Effector memory CD4-positive, alpha-beta T cell (primary cell): ENCODE data around the gene PCBP1.
A peak's percentile ranks its signal among the peaks of the same experiment; 100 is the strongest.
"Not testable (repeated sequence)": the region's sequence is repeated elsewhere in the genome, so short reads cannot be mapped to it uniquely, and the experiment has no call there.

Experiments
- DNase-seq, 3 donors: peaks; one replicate each; pipeline ENCODE4 v3.0.0-alpha.2; 2020
- H3K27ac ChIP-seq: 2 replicates; pipeline ENCODE4 v1.7.0; 2013; ENCODE audit warnings: mild to moderate bottlenecking, low read length, moderate library complexity; ENCODE audit not compliant: insufficient read depth, poor library complexity, severe bottlenecking
- H3K27me3 ChIP-seq: replicated peaks from 2 replicates; pipeline ENCODE4 v1.7.0; 2013; ENCODE audit warnings: mild to moderate bottlenecking, low read length; ENCODE audit not compliant: insufficient read depth, control insufficient read depth, poor library complexity, severe bottlenecking
- H3K36me3 ChIP-seq: 2 replicates; pipeline ENCODE4 v1.7.0; 2013; ENCODE audit warnings: mild to moderate bottlenecking, low read length, moderate library complexity; ENCODE audit not compliant: control insufficient read depth, insufficient read depth
- H3K4me1 ChIP-seq: 2 replicates; pipeline ENCODE4 v1.7.0; 2013; ENCODE audit warnings: low read length, mild to moderate bottlenecking; ENCODE audit not compliant: control insufficient read depth, insufficient read depth, poor library complexity, severe bottlenecking
- H3K4me3 ChIP-seq: 2 replicates; pipeline ENCODE4 v1.7.0; 2013; ENCODE audit warnings: low read length, low read depth, mild to moderate bottlenecking; ENCODE audit not compliant: insufficient read depth, poor library complexity, severe bottlenecking
- H3K9me3 ChIP-seq: 2 replicates; pipeline ENCODE4 v1.7.0; 2013; ENCODE audit warnings: mild to moderate bottlenecking, low read length, moderate library complexity; ENCODE audit not compliant: control insufficient read depth

PCBP1 gene

DNA sequence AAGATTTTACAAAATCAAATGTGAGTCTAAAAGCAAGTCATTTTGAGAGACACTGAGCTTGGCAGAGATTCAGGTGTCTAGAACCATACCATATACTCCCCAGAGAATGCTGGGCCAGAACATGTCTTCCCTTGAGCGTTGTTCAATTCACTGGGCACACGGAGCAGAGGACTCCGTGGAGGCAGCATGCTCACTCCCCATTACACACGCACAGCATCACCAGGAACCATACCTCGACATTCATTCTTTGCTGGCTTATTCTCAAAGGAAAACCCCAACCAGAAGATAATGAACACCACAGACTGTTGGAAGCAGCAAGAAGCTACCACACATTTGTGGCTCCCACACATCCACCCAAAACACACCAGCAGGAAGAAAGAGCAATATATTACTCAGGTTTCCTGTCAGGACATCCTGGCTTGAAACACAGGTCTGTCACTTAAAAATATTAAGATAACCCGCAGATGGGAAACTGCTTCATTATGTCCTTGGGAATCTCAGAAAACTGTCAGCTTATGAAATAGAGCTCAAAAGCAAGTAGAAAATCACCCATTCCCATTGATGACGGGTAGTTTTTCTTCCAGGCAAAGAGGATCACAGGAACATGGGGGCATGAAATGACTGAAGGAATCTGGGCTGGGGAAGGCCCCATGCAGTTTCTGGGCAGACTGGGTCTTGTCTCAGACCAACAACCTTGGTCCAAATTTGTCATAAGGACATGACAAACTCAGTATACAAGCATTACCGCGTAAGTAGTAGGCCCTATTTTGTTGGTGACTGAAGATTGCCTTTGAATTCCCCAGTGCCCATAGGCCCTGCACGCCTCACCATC, 46.4 kb downstream of the PCBP1 start:
- Histone ChIP-seq H3K9me3 (no peaks in the 10 kb centered on the region), H3K4me1 (peaks cover 72% of the 10 kb centered on the region), H3K27me3 (no peaks in the 10 kb centered on the region), H3K4me3 (peak overlapping the region; percentile 20), H3K27ac (peak overlapping the region; percentile 80), H3K36me3 (no peaks in the 10 kb centered on the region)
- DNase-seq: peak in 2 of 3 donors; percentile 51 to 55

DNA sequence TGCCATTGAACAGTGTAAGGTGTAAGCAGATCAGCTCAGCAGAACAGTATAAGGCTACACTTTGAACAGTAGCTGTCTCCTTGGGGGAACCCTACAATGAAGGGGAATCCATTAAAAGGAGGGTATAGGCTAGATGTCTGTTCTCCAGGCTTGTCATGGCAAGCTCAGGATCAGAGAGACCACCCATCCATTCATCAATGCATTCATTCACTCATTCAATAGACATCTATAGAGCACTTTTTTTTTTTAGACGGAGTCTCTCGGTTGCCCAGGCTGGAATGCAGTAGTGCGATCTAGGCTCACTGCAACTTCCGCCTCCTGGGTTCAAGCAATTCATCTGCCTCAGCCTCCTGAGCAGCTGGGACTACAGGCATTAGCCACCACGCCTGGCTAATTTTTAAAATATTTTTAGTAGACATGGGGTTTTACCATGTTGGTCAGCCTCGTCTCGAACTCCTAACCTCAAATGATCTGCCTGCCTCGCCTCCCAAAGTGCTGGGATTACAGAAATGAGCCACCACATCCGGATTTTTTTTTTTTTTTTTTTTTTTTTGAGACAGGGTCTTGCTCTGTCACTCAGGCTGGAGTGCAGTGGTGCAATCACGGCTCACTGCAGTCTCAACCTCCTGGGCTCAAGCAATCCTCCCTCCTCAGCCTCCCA, 47.2 kb downstream of the PCBP1 start:
- not testable (repeated sequence) for H3K4me3 ChIP-seq
- Histone ChIP-seq H3K4me1 (peaks cover 74% of the 10 kb centered on the region), H3K27ac (peak overlapping the region; percentile 80)

More for the DNA sequence above, 47.2 kb downstream of the PCBP1 start:
- not testable (repeated sequence) for H3K9me3 ChIP-seq, DNase-seq, H3K27me3 ChIP-seq, H3K36me3 ChIP-seq
